H9 (cell line): Measurements from ENCODE around the gene CNTFR. TPM values are rescaled to one million over a fixed set of nuclear protein-coding genes. Genes with fewer than 3 reads are reported as not detected.

Experiments used
- DNase-seq: peaks from one replicate; pipeline ENCODE4 v3.0.0-alpha.2; 2017
- H2AFZ ChIP-seq: one replicate; pipeline ENCODE4 v1.6.1; 2013; ENCODE audit warnings: mild to moderate bottlenecking, low read length, control low read depth, moderate library complexity
- H2AK5ac ChIP-seq: 2 replicates; pipeline ENCODE4 v1.6.1; 2013; ENCODE audit warnings: low read length, control low read depth, mixed read lengths; ENCODE audit not compliant: insufficient read length
- H2BK120ac ChIP-seq: one replicate; pipeline ENCODE4 v1.6.1; 2013; ENCODE audit warnings: low read depth, mild to moderate bottlenecking, low read length, control low read depth, inconsistent platforms; ENCODE audit not compliant: poor library complexity, severe bottlenecking
- H2BK12ac ChIP-seq: 2 replicates; pipeline ENCODE4 v1.6.1; 2013; ENCODE audit warnings: low read length, control low read depth, mixed read lengths, low read depth; ENCODE audit not compliant: insufficient read length
- H2BK15ac ChIP-seq: 2 replicates; pipeline ENCODE4 v1.6.1; 2013; ENCODE audit warnings: low read depth, low read length, control low read depth
- H2BK20ac ChIP-seq: one replicate; pipeline ENCODE4 v1.6.1; 2013; ENCODE audit warnings: low read depth, mild to moderate bottlenecking, low read length, control low read depth, inconsistent platforms; ENCODE audit not compliant: poor library complexity, severe bottlenecking
- H2BK5ac ChIP-seq: 2 replicates; pipeline ENCODE4 v1.6.1; 2013; ENCODE audit warnings: low read length, control low read depth, mixed read lengths; ENCODE audit not compliant: insufficient read length
- H3K14ac ChIP-seq: 2 replicates; pipeline ENCODE4 v1.6.1; 2013; ENCODE audit warnings: low read length, control low read depth; ENCODE audit not compliant: insufficient read depth
- H3K18ac ChIP-seq: 2 replicates; pipeline ENCODE4 v1.6.1; 2013; ENCODE audit warnings: low read depth, mild to moderate bottlenecking, mixed read lengths, low read length, control low read depth; ENCODE audit not compliant: insufficient read length
- H3K23ac ChIP-seq: 2 replicates; pipeline ENCODE4 v1.6.1; 2013; ENCODE audit warnings: low read length, control low read depth, mixed read lengths, low read depth; ENCODE audit not compliant: insufficient read length
- H3K23me2 ChIP-seq: 2 replicates; pipeline ENCODE4 v1.6.1; 2013; ENCODE audit warnings: low read depth, mild to moderate bottlenecking, mixed read lengths, low read length, control low read depth; ENCODE audit not compliant: insufficient read length, poor library complexity, severe bottlenecking
- H3K27ac ChIP-seq: 2 replicates; pipeline ENCODE4 v1.5.1; 2013; ENCODE audit warnings: low read length, control low read depth, mixed read lengths, low read depth; ENCODE audit not compliant: insufficient read length
- H3K27me3 ChIP-seq: 2 replicates; pipeline ENCODE4 v1.6.1; 2013; ENCODE audit warnings: low read length, control low read depth, inconsistent platforms; ENCODE audit not compliant: insufficient read depth
- H3K4ac ChIP-seq: 2 replicates; pipeline ENCODE4 v1.6.1; 2013; ENCODE audit warnings: low read depth, mild to moderate bottlenecking, control low read depth, inconsistent platforms, low read length, moderate library complexity
- H3K4me1 ChIP-seq: 2 replicates; pipeline ENCODE4 v1.6.1; 2013; ENCODE audit warnings: low read length, control low read depth, inconsistent platforms; ENCODE audit not compliant: insufficient read depth
- H3K4me2 ChIP-seq: 2 replicates; pipeline ENCODE4 v1.6.1; 2013; ENCODE audit warnings: low read length, control low read depth, mixed read lengths; ENCODE audit not compliant: insufficient read length, insufficient read depth
- H3K56ac ChIP-seq: 2 replicates; pipeline ENCODE4 v1.6.1; 2013; ENCODE audit warnings: low read depth, mild to moderate bottlenecking, mixed read lengths, low read length, control low read depth; ENCODE audit not compliant: insufficient read length
- H3K79me1 ChIP-seq: 2 replicates; pipeline ENCODE4 v1.6.1; 2013; ENCODE audit warnings: low read depth, mild to moderate bottlenecking, moderate library complexity, low read length, control low read depth, inconsistent platforms; ENCODE audit not compliant: insufficient read depth, poor library complexity, severe bottlenecking
- H3K79me2 ChIP-seq: 2 replicates; pipeline ENCODE4 v1.6.1; 2013; ENCODE audit warnings: low read length, control low read depth, inconsistent platforms; ENCODE audit not compliant: insufficient read depth
- H3K9ac ChIP-seq: 2 replicates; pipeline ENCODE4 v1.6.1; 2013; ENCODE audit warnings: low read length, control low read depth, mixed read lengths; ENCODE audit not compliant: insufficient read length; ENCODE audit errors: extremely low read depth
- H3K9me3 ChIP-seq: one replicate; pipeline ENCODE4 v1.6.1; 2013; ENCODE audit warnings: low read depth, low read length, inconsistent platforms; ENCODE audit not compliant: control insufficient read depth
- H3T11ph ChIP-seq: one replicate; pipeline ENCODE4 v1.6.1; 2013; ENCODE audit warnings: mild to moderate bottlenecking, low read length, control low read depth, inconsistent platforms
- H4K20me1 ChIP-seq: one replicate; pipeline ENCODE4 v1.6.1; 2013; ENCODE audit not compliant: control insufficient read depth, insufficient read length, insufficient read depth
- H4K5ac ChIP-seq: 2 replicates; pipeline ENCODE4 v1.6.1; 2013; ENCODE audit warnings: low read depth, mild to moderate bottlenecking, mixed read lengths, low read length, control low read depth; ENCODE audit not compliant: insufficient read length
- H4K8ac ChIP-seq: replicated peaks from 2 replicates; pipeline ENCODE4 v1.6.1; 2013; ENCODE audit warnings: low read length, control low read depth, mixed read lengths, low read depth; ENCODE audit not compliant: insufficient read length
- H4K91ac ChIP-seq: 2 replicates; pipeline ENCODE4 v1.6.1; 2013; ENCODE audit warnings: low read depth, mild to moderate bottlenecking, moderate library complexity, mixed read lengths, low read length, control low read depth; ENCODE audit not compliant: insufficient read length
- H3K27ac Mint-ChIP-seq, 3 experiments: 2 replicates in 2 of 3; 3 replicates in 1 of 3; pipeline ENCODE4 v1.8.0; 2020 to 2021; ENCODE audit warnings: mixed read lengths in 3 of 3, mild to moderate bottlenecking in 1 of 3, moderate library complexity in 1 of 3
- H3K27me3 Mint-ChIP-seq: 2 replicates; pipeline ENCODE4 v1.8.0; 2021; ENCODE audit warnings: low read depth, mild to moderate bottlenecking, moderate library complexity, mixed read lengths
- H3K36me3 Mint-ChIP-seq, 3 experiments: 2 replicates in 2 of 3; 3 replicates in 1 of 3; pipeline ENCODE4 v1.8.0; 2020 to 2021; ENCODE audit warnings: low read depth in 3 of 3, mixed read lengths in 3 of 3; ENCODE audit not compliant: insufficient read depth in 1 of 3
- H3K4me1 Mint-ChIP-seq, 2 experiments: 2 replicates each; pipeline ENCODE4 v1.8.0; 2020; ENCODE audit warnings: mixed read lengths in 2 of 2
- H3K4me3 Mint-ChIP-seq, 2 experiments: 2 replicates in 1 of 2; 3 replicates in 1 of 2; pipeline ENCODE4 v1.8.0; 2020 to 2021; ENCODE audit warnings: mild to moderate bottlenecking in 2 of 2, mixed read lengths in 2 of 2, moderate library complexity in 1 of 2
- H3K9me3 Mint-ChIP-seq, 2 experiments: 2 replicates in 1 of 2; 3 replicates in 1 of 2; pipeline ENCODE4 v1.8.0; 2020; ENCODE audit warnings: mild to moderate bottlenecking in 2 of 2, mixed read lengths in 2 of 2, moderate library complexity in 1 of 2
- CTCF ChIP-seq: fragments of 200-600 bp; sonication (generic); conservative IDR thresholded peaks from 3 replicates; pipeline ENCODE4 v1.8.0; 2021; ENCODE audit warnings: antibody characterized with exemption, mild to moderate bottlenecking
- WGBS: extraction: QIAGEN DNeasy Blood & Tissue Kit; methylation state at CpG from one replicate; pipeline ENCODE4 v1.1.7; 2013; ENCODE audit warnings: missing lambda C conversion rate, low lambda C conversion rate, mixed read lengths; ENCODE audit not compliant: insufficient read length; ENCODE audit errors: extremely low coverage; 5-methylcytosine and 5-hydroxymethylcytosine counted together
- total RNA-seq: library from RNA; stranded (reverse); gene quantifications from 2 replicates; pipeline ENCODE4 v1.2.1, GENCODE V29; 2021

Gene CNTFR
- total RNA-seq, 1 experiment from 2014 or later = 0.55 TPM

GRCh38 chr9:34577400-34578240, 11.9 kb downstream of the CNTFR start:
- H3K56ac ChIP-seq = no peak overlapping the region
- no peak overlapping the region for H2BK5ac ChIP-seq
- H4K91ac ChIP-seq = no peak overlapping the region
- no peak overlapping the region for H3T11ph ChIP-seq
- Mint-ChIP-seq H3K27me3 (peaks cover 76% of the 10 kb centered on the region), H3K36me3 (no peaks in the 10 kb centered on the region), H3K4me3 (peak overlapping the region; percentile 65 to 83), H3K27ac (no peak overlapping the region), H3K9me3 (peaks cover 0 to 5% of the 10 kb centered on the region in 2 experiments; a peak in 1 of 5 replicates), H3K4me1 (peaks cover 51 to 67% of the 10 kb centered on the region in 2 experiments)
- H2BK20ac ChIP-seq = no peak overlapping the region
- no peak overlapping the region for H2BK15ac ChIP-seq
- no peak overlapping the region for H4K5ac ChIP-seq
- no peak overlapping the region for H4K8ac ChIP-seq
- no peak overlapping the region for H2BK120ac ChIP-seq
- peaks cover 22% of the 10 kb centered on the region for H3K27me3 ChIP-seq
- peaks cover 7% of the 10 kb centered on the region for H3K23me2 ChIP-seq
- no peak overlapping the region for H3K27ac ChIP-seq
- no peak overlapping the region for H2BK12ac ChIP-seq
- no peak overlapping the region for H3K4ac ChIP-seq
- H3K14ac ChIP-seq = no peak overlapping the region
- peaks cover 12% of the 10 kb centered on the region for H3K4me1 ChIP-seq
- peak; percentile 78 for DNase-seq
- no peak overlapping the region for H2AFZ ChIP-seq
- H3K23ac ChIP-seq = no peak overlapping the region
- peak overlapping the region; percentile 58 for H3K4me2 ChIP-seq
- no peak overlapping the region for H3K18ac ChIP-seq
- no peaks in the 10 kb centered on the region for H3K9me3 ChIP-seq
- WGBS = no CpG with 5 or more reads among the region's 62 CpGs
- H3K79me2 ChIP-seq = no peaks in the 10 kb centered on the region
- no peak overlapping the region for H2AK5ac ChIP-seq
- no peak overlapping the region for H3K9ac ChIP-seq
- H4K20me1 ChIP-seq = no peaks in the 10 kb centered on the region
- TF ChIP-seq CTCF = no peak
- H3K79me1 ChIP-seq = no peaks in the 10 kb centered on the region
